Psoas muscle (tissue), 8 donors: ENCODE measurements around the gene FUT6. TPM values are rescaled to one million over a fixed set of nuclear protein-coding genes. Genes with fewer than 3 reads are reported as not detected.

ENCODE experiments used
- ATAC-seq, 4 donors: fragments of 200-7000 bp; cut with Tn5 transposase; one replicate each; pipeline ENCODE4 v1.9.1; 2020; ENCODE audit warnings: moderate library complexity in 3 of 4, mild to moderate bottlenecking in 2 of 4
- DNase-seq, 2 donors: peaks; one replicate each; pipeline ENCODE4 v3.0.0-alpha.2; 2020
- H3K27ac ChIP-seq: fragments of 200-600 bp; one replicate; pipeline ENCODE4 v1.8.0; 2022
- H3K27me3 ChIP-seq, 3 donors: fragments of 200-600 bp in 1 of 3; one replicate each; pipeline versions ENCODE4 v1.6.1 to v1.8.0; 2013 to 2022; ENCODE audit warnings: low read length in 2 of 3, mild to moderate bottlenecking in 2 of 3, moderate library complexity in 1 of 3; ENCODE audit not compliant: insufficient read depth in 3 of 3
- H3K36me3 ChIP-seq, 2 donors: fragments of 200-600 bp in 1 of 2; one replicate each; pipeline versions ENCODE4 v1.6.1 to v1.8.0; 2013 to 2022; ENCODE audit warnings: low read depth in 1 of 2, mild to moderate bottlenecking in 1 of 2, moderate library complexity in 1 of 2; ENCODE audit not compliant: insufficient read depth in 1 of 2
- H3K4me1 ChIP-seq: fragments of 200-600 bp; one replicate; pipeline ENCODE4 v1.8.0; 2022
- H3K4me3 ChIP-seq: fragments of 200-600 bp; one replicate; pipeline ENCODE4 v1.8.0; 2022; ENCODE audit warnings: mild to moderate bottlenecking
- H3K9me3 ChIP-seq: fragments of 200-600 bp; one replicate; pipeline ENCODE4 v1.8.0; 2022
- CTCF ChIP-seq: fragments of 200-600 bp; IDR thresholded peaks from one replicate; pipeline ENCODE4 v1.8.0; 2022; ENCODE audit warnings: antibody characterized with exemption
- WGBS, 3 donors: extraction: QIAGEN DNeasy Blood & Tissue Kit; methylation state at CpG; one replicate each; pipeline versions ENCODE4 v1.1.6 to v1.1.7; 2013; 5-methylcytosine and 5-hydroxymethylcytosine counted together
- intact Hi-C, 2 donors: fragments of 100-400 bp; cut with DNase I; formaldehyde crosslinking; loops; one replicate each; pipeline versions ENCODE4 v1.11.0 to v1.14.2; 2022
- polyA plus RNA-seq, 3 donors: library from polyadenylated mRNA; stranded (reverse); fragments of 200-250 nt; gene quantifications; one replicate each; pipeline ENCODE4 v1.2.3, GENCODE V29; 2013
- total RNA-seq, 4 donors: library from RNA; stranded (reverse); fragmentation: NEBNext Ultra II Directional in 2 of 4; extraction: Animal tissue kit (Norgen Biotek cat#: 25700) in 2 of 4; gene quantifications; one replicate each; pipeline versions ENCODE4 v1.2.1 to v1.2.4, GENCODE V29; 2021 to 2023
- donor health status: healthy with polysubstance abuse.
- donor health status: DM: no; HTN: no; CAD: no; lungs with moderate emphysema.
- donor health status: Bipolar disorder and iron deficiency.
- donor health status: healthy.
- donor health status: DM: yes; HTN: yes; CAD: no.
- donor health status: DM: no; HTN: no; CAD: no.
- donor health status: DM: no; HTN: no; CAD: no.
- donor health status: DM: yes; HTN: yes; CAD: no.

FUT6 gene
- total and polyA plus RNA-seq, 7 donors, result 0.03 TPM; not detected in 5

GRCh38 chr19:5831159-5831558 lies 8.3 kb downstream of the FUT6 start:
- TF ChIP-seq CTCF, result no peak
- intact Hi-C loops, result no loop called here
- 87 to 89% (median 87%) methylated on average over 8 to 9 of the region's 9 CpGs for WGBS, 3 donors

GRCh38 chr19:5829567-5830310 lies 9.8 kb downstream of the FUT6 start:
- intact Hi-C loops, result no loop called here
- no peak for DNase-seq
- TF ChIP-seq CTCF, result no peak
- 46 to 54% (median 54%) methylated on average over 33 to 34 of the region's 34 CpGs for WGBS, 3 donors
- no peak for ATAC-seq
- Histone ChIP-seq H3K4me1 (no peaks in the 10 kb centered on the region), H3K27me3 (peaks cover 0 to 80% (median 30%) of the 10 kb centered on the region in 3 donors), H3K9me3 (no peaks in the 10 kb centered on the region), H3K36me3 (no peaks in the 10 kb centered on the region), H3K27ac (no peak overlapping the region), H3K4me3 (no peak overlapping the region)

More at GRCh38 chr19:5831159-5831558, 8.3 kb downstream of the FUT6 start:
- ATAC-seq (no peak), DNase-seq (no peak)
- H3K9me3 ChIP-seq, result no peaks in the 10 kb centered on the region
- H3K27me3 ChIP-seq, result peaks cover 0 to 77% (median 26%) of the 10 kb centered on the region in 3 donors
- H3K27ac ChIP-seq, result no peak overlapping the region
- no peaks in the 10 kb centered on the region for H3K4me1 ChIP-seq
- no peak overlapping the region for H3K4me3 ChIP-seq
- no peaks in the 10 kb centered on the region for H3K36me3 ChIP-seq

GRCh38 chr19:5828661-5829566 lies 10.6 kb downstream of the FUT6 start:
- TF ChIP-seq CTCF, result no peak
- WGBS, 3 donors, result 2 to 4% (median 4%) methylated on average over 40 to 47 of the region's 47 CpGs
- ATAC-seq (no peak), DNase-seq (no peak)
- Histone ChIP-seq H3K36me3 (no peaks in the 10 kb centered on the region), H3K27me3 (peaks cover 0 to 84% (median 30%) of the 10 kb centered on the region in 3 donors), H3K27ac (no peak overlapping the region), H3K4me3 (peak overlapping the region; percentile 52), H3K9me3 (no peaks in the 10 kb centered on the region), H3K4me1 (no peaks in the 10 kb centered on the region)
- intact Hi-C loops, result no loop called here

- Histone ChIP-seq H3K27ac (no peak overlapping the region), H3K36me3 (no peaks in the 10 kb centered on the region), H3K27me3 (peaks cover 0 to 88% (median 30%) of the 10 kb centered on the region in 3 donors), H3K9me3 (no peaks in the 10 kb centered on the region), H3K4me1 (no peaks in the 10 kb centered on the region), H3K4me3 (peak overlapping the region; percentile 52)
- DNase-seq, result peak; percentile 79 to 87
- whole genome bisulfite sequencing, 3 donors, result 0 to 1% (median 1%) methylated on average over 63 to 91 of the region's 91 CpGs
- intact Hi-C loops, result no loop called here
- TF ChIP-seq CTCF, result no peak
- peak; percentile 39 to 73 (median 58) for ATAC-seq
Observed at GRCh38 chr19:5827891-5828660, 11.4 kb downstream of the FUT6 start.
